Hematopoietic multipotent progenitor cell treated with erythropoietin and hydrocortisone succinate and interleukin-3 and kit ligand, for 17 days (in vitro differentiated cells): ENCODE measurements around the gene NOS1AP.
"Not testable (repeated sequence)": the region's sequence is repeated elsewhere in the genome, so short reads cannot be mapped to it uniquely, and the experiment has no call there.

Experiments used
- DNase-seq: peaks from one replicate; pipeline ENCODE4 v3.0.0-alpha.2; 2015; ENCODE audit warnings: low spot score

The NOS1AP gene

DNA sequence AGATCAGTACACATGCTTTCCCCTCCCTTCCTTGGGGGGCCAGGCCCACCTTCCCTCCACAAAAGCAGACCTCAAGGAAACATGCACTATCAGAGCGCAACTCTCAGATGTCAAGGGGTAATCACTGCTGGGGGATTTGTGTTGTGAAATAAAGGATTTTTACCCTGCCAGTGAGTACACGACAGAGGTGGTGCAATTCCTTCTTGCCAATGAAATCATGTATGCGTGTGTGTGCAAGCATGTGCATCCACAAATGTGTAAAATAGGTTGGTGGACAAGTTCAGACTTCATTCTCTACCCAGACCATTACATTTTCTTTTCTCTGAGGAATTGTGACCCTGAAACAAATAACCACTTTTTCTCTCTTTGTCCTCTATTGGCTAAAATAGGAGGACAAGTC is 9.8 kb upstream of the NOS1AP start:
- DNase-seq: no peak

DNA sequence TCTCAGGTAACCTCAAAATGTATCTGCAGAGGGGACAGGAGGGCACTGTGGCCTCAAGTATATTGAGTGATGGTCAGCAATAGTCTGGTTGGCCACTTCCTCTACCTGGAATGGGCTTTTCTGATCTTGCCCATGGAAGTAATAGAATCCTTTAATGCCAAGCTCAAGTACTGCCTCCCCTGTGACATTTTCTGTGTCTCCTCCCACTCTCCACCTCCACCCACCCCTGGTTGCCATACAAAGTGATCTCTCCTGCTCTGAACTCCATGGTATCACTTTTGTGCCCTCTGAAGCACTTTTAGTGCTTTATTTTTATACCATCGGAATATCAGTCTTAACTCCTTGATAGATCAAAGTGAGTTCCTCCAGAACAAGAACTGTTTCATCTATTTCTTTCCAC is 9.2 kb upstream of the NOS1AP start:
- no peak for DNase-seq

DNA sequence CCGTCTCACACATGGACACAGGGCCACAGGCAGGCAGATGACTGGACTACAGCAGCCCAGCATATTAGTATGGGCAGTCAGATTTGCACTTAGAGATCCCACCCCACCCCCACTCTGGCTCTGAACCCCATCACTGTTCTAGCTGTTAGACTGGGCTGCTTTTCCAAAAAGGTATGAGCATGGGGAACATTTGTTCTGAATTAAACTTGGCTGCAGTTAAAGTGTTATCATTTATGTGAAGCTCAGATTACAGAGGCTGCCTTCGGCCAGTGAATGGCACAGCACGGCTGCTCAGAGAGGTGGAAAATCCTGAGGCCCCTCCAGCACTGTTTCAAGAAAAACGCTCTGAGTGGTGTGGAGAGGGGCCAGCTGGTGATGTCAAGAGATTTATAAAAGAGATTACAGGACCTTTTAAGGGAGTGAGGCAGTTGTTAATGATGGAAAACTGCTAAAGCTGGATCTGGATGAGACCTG is 6.9 kb upstream of the NOS1AP start:
- no peak for DNase-seq

DNA sequence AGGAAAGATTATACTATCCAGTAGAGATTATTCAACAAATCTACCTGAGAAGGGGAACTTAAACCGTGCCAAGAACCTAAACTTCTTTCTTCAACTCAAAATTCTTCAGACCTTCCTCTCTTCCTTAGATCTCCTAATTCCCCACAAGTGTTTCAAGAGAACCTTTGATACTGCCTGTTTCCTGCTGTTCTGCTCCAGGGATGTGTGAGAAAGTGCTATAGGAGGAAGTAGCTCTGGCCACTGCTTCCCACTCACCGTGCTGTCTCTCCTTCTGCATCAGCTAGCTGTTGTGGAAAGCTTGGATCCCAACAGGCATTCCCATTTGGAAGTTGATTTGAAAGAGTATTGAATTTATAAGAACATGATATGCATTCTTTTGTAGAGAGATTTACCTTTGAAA is 4.5 kb upstream of the NOS1AP start:
- no peak for DNase-seq

DNA sequence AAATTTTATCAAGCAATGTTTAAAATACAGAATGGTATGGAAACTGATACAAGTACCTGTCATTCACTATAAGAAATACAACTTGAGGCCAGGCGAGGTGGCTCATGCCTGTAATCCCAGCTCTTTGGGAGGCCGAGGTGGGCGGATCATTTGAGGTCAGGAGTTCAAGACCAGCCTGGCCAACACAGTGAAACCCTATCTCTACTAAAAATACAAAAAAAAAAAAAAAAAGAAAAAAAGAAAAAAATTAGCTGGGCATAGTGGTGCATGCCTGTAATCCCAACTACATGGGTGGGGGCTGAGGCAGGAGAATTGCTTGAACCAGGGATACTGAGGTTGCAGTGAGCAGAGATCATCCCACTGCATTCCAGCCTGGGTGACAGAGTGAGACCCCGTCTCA is 2.7 kb upstream of the NOS1AP start:
- DNase-seq: not testable (repeated sequence)

DNA sequence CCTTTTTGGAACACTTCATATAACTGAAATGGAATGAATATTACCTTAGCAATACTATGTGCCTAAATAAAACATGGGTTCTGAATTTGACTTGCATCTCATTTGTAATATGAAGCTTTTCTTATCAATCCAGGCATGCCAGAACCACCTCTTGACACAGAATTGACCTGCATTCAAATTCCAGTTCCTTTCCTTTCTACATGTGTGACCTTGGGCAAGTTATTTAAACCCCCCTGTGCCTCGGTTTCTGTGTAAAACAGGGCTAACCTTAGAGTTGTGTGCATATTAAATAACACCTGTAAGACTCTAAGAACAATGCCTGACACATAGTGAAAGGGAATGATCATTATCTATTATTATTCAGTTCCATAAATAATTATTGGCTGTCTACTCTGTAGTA is 2.0 kb upstream of the NOS1AP start:
- DNase-seq: no peak

DNA sequence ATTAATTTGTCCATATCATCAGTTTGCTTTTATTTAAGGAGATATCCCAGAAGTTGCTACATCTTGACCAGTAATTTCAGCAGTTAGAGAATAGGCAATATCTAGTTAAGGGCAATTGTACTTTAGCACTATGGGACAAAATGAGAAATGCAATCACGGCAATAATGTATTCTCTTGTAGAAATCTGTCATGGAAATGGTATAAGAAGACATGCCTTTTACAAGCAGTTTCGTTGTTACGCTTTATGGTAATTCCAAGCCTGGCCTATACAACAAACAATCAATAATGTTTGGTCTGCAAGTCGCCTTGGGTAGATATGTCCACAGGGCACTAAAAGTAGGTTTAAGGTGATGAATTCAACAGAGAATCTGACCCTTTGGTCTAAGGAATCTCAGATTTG is 1.2 kb upstream of the NOS1AP start:
- no peak for DNase-seq

DNA sequence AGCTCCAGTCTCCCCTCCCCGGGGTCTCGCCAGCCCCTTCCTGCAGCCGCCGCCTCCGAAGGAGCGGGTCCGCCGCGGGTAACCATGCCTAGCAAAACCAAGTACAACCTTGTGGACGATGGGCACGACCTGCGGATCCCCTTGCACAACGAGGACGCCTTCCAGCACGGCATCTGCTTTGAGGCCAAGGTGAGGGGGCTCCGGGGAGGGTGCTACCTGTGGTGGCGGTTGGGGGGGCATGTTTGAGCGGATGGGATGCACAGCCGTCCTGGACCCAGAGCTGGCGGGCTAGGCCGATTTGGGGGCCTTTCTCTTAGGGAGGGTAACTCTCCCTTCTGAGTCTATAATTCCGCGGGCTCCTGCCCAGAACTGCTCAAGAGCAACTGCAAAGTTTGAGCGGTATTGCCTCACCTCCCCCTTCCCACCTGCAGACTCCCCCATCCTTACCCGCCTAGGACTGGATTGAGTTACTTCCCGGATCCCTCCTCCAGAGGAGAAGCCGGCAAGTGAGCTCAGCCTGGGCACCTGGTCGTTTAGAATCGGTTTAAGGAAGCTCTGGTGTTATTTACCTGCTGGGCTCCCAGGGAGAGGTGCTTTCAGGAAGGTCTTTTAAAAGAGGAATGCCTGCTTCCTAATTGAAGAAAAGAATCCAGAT is 730 bp downstream of the NOS1AP start:
- no peak for DNase-seq

DNA sequence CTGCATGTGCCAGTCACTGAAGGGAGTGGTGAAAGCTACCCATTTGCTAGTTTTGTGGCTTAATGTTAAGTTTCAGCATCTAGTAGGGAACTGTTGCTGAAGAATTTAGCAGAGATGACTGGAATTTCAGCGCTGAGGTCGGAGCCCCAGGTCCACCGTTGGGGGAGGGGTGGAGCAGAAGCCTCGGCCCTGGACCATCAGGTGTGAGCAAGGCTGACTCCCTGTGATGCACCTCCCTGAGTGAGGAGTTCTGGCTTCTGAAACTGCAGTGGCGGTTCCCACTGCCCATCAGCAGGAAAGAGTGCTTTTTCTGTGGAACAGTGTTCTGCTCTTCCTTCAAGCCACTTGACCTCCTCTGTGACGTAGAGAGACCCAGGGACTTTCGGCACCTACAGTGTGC is 1.3 kb downstream of the NOS1AP start:
- DNase-seq: no peak

DNA sequence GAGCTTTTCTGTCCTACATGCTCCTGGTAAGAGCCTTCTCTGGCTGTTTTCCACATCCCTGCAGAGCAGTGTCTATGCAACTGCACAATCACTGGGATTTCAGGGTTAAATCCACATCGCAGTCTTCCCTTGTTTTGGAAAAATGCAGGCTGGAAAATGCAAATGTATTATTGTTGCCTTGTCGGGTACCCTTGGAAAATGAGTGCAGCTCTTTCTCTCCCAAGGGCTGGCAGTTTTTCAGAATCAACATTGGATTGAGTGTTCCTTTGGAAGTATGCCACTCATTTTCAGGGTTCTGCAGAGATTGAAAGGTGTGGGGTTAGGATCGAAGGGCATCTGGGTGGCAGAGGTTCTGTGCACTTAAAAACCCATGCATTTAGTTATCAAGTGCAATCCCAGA is 3.2 kb downstream of the NOS1AP start:
- no peak for DNase-seq

DNA sequence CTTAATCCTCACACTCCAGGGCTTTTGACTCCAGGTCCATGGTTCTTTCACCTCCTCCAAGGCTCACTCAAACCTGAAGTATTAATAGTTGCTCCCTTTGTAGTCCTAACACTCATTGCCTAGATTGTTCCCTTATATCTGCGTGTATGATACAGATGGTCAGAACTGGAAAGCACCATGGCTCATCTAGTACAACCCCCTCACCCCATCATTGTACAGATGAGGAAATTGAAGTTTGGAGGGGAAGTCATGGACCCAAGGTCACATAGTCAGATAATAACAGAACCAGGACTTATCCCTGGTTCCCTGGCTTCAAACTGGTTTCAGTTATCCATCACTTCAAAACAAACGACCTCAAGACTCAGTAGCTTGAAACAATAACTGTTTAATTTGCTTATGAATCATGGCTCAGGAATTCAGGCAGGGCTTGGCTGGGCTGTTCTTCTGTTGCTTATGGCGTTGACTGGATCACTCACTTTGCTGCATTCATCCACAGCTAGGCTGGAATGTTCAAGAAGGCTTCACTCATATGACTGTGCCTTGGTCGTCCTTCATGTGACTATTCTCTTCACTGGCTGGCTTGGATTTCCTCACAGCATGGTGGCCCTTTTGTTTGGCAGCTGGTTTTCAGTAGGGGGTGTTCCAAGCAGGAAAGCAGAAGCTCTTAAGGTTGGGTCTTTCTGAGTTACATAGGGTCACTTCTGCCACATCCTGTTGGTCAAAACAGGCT is 5.0 kb downstream of the NOS1AP start:
- no peak for DNase-seq

DNA sequence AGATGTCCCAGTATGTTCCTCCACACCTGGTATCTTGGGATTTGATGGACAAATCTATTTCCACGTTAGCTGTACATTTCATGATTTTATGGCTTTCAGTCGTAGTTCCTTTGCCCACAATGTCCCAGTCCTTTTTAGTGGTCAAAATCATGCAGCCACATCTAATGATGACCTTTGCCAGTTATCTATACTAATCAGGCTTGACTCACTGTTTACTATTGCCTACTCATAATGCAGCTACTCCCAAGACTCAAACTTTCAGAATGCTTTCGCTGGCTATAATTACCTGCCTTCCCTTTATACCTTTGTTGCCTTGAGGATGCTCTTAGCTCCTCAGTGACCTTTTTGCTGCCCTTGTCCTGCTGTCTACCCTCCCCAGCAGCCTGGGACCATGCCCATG is 6.4 kb downstream of the NOS1AP start:
- no peak for DNase-seq

DNA sequence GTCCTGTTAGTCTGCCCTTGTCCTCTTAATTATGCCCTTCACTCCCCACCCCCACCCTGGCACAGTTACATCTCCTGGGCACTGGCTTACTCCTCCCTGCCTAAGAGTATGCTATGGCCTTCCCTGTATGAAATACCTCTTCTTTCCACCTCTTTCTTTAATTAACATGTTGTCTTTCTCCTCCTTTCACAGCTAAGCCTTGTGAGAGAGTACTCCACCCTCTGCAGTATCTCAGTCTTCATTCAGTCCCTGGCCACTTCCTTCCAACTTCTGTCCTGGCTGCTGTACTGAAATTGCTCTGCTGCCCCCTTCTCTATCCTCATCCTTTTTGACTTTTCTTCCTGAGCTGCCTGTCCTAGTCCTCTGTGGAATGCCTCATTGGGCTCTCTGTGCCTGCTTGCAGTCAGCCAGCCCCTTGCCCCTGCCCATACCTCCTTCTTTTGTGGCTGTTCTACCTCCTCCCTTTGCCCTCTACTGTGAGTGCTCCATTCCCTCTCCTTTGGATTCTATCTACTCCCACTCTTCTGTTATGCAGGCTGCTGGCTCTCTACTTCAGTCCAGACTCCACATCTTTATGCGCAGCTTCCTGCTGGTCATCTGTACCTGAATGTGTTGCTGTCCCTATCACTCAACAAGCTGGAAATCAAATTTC is 8.3 kb downstream of the NOS1AP start:
- no peak for DNase-seq

DNA sequence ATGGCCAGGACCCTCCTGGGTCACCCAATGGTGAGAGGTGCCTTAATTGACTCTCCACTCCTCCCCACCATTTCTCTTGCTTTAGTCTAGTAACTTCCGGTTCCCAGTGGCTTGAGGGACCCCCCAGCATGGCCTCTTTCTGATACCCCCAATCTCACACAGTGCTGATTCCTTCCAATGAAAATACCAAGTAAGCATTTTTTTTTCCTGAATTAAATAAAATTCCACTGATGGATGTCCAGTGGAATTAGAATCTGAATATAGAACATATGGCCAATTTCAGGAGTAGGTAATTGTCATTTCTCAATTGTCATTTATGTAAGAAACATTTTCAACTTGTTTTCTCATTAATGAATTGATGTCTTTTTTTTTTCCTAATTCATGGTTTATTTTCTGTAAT is 9.5 kb downstream of the NOS1AP start:
- DNase-seq: no peak

DNA sequence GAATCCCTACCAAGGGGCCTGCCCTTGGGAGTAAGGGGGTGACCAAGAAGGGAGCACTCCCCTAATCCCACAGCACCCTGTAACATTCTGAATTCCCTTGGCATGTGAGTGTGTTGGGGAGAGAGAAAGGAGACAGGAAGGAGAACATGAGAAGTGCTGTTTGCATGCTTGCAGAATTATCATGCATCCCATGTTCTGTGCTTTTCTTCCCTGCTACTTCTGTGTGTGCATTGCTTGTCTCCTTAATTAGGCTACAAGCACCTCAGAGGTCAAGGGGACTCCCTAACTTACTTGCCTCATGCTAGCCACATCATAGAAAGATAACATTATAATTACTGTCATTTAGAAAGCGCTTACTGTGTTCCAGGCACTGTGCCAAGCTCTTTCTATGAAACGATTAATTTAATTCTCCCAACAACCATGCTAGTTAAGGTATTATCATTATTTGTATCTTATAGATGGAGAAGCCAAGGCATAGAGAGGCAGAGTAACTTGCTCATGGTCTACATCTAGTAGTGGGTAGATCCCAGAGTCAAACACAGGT is 11.1 kb downstream of the NOS1AP start:
- no peak for DNase-seq

DNA sequence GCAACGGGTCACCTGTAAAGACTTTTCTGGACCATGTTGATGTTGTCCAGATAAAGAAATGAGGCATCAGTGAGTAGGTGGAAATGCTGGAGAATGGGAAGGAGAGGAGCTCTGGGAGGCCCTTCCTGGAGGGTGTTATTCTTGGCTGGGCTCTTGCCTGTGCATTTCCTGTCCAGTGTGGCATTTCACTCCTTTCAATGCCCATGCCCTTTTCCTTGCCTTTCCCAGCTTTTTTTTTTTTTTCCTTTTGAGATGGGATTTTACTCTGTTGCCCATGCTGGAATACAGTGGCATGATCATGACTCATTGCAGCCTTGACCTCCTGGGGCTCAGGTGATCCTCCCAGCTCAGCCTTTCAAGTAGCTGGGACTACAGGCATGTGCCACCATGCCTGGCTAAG is 11.8 kb downstream of the NOS1AP start:
- no peak for DNase-seq

DNA sequence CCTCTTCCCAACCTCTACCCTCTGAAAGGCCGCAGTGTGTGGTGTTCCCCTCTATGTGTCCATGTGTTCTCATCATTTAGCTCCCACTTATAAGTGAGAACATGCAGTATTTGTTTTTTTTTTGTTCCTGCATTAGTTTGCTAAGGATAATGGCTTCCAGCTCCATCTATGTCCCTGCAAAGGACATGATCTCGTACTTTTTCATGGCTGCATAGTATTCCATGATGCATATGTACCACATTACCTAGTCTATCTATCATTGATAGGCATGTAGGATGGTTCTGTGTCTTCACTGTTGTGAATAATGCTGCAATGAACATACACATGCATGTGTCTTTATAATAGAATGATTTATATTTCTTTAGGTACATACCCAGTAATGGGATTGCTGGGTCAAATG is 12.6 kb downstream of the NOS1AP start:
- DNase-seq: not testable (repeated sequence)

DNA sequence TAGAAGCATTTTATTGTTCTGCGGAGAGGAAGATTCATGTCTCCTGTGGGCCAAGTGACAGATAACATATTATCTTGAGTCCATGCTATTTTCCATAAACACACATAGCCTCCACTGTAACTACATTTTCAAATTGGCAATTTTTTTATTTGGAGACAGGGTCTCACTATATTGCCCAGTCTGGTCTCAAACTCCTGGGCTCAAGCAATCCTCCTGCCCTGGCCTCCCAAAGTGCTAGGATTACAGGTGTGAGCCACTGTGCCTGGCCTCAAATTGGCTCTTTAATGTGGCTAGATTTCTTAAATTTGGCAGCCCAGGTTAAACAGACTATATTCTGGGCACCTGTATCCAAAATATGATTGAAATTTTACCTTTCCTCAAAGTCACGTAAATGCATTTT is 13.8 kb downstream of the NOS1AP start:
- no peak for DNase-seq

DNA sequence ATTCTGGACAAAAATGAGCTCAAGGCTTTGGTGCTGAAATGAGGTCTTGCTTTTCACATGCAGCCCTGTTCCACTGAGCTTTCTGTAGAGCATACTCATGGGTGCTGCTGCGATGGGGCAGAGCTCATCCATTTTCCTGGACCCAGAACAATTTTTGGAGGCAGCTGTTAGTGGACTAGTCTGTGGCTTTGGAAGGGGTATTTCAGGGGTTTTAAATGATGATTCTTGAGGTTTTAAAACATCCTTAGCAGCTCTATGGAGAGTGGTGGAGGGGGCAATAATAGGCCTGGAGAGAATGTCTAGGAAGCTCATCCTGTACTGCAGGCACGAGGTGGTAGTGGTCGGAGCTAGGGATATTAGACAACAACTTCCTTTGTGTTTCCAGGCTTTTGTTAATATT is 16.5 kb downstream of the NOS1AP start:
- DNase-seq: no peak

DNA sequence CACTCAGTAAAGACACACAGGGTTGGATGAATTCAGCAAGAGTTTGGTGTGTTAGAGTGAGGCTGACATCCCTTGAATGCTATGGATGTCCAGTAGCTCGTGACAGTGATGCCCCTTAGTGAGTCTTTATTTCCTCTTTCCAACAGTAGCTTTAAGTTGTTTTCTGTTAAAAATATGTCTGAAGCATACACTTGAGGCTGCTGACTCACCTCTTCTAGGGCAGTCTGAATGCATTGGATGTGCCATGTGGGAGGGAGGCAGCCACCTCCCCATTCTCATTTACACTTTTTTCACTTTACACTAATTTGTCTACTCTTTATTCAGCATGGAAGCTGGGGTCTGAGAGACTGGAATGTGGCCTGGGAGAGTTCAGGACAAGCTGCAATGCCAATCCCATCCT is 17.6 kb downstream of the NOS1AP start:
- no peak for DNase-seq

DNA sequence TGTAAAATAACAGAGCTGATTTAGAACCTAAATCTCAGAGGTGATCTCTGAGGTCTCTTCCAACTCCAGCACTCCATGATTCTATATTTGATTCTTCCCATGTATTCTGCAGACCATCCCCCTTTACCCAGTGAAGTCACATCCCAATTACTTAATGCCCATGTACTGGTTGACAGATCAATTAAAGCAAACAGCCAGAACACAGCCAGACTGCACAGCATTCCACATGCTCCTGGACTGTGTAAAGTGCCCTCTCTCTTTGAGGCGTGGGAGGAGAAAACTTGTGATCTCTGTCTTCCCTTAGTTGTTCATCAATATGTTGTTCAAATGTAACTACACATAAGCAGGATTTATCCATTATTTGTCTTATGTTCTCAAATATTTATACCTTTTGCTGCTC is 18.1 kb downstream of the NOS1AP start:
- no peak for DNase-seq

DNA sequence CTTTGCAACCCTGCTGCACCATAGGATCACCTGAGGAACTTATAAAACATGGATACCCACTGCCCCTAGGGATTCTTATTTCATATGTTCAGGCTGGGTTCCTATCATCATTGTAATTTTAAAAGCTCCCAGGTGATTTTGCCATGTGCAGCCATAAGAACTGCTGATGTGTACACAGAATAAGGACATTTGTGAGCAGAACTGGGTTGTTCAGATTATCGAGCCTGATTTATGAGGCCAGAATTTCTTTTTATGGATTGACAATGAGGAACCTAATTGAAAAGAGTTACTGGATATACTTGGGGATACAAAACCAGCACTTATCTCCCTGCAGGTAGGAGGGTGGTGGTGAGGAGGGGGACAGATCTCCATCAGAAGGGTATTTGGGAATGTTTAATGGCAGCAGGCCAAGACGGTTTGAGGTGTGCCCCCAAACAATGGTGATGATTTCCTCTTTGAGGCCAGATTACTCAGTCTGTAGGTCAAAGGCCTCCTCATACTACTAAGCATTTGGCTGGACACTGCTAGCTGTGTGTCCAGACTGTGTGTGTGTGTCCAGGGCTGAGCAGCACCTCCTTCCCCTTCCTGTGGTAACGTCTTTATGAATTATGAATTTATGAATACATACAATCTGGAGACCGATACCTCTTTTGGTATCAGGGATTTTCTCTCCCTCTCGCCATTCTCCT is 18.9 kb downstream of the NOS1AP start:
- no peak for DNase-seq

DNA sequence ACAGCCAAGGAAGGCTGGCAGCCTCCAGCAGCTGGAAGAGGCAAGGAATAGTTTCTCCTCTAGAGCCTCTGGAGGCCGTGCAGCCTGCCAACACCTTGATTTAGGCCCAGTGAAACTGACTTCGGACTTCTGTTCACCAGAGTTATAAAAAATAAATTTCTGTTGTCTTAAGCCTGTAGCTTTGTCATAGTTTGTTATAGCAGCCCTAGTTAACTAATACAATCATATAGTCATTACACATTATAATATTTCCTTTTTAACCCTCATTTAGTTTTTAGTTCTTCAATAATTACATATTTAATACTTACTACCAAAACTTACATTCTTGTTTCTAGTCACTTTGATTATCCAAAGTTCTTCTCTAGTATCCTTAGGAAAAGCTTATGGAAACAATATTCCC is 20.3 kb downstream of the NOS1AP start:
- DNase-seq: no peak
